Stimulated activated CD4-positive, alpha-beta T cell treated with anti-CD3 and anti-CD28 coated beads, Interleukin-2, amount 100 ng/mL, for 24 hours (primary cell): ENCODE results near the gene ANKRD28.
A peak's percentile ranks its signal among the peaks of the same experiment; 100 is the strongest.

Experiments used
- DNase-seq, 2 donors: peaks; one replicate each; pipeline ENCODE4 v3.0.0-alpha.2; 2020

The ANKRD28 gene

DNA sequence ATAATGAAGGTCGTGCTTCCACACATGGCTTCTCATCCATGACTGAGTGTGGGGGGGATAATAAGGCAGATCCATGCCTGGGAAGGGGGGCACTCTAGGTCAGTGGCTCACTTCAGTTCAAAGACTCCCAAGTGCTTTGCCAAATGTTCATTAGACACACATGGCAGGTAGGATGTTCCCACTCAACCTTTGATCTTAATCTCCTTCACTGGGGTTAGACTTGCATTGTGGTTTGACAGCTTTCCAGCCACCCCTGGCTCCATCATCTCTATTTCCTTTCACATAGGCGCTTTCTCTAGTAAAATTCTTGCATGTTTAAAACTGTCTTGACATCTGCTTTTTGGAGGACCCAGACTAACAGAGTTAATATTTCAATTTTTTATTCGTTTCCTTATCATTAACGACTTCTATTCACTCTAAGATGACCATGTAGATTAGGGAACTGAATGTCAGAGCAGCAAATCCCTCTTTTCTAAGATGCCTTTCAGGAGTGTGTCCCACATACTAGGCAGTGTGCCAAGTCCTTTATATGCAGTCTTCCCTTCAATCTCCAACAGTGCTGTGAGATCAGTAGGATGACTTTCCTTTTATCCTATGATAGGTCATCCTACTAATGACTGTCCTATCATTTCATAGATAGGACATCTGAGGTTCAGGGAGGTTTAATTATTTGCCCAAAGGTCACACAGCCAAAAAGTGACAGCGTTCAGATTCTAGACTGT lies 138.4 kb downstream of the ANKRD28 start:
- DNase-seq, result no peak

DNA sequence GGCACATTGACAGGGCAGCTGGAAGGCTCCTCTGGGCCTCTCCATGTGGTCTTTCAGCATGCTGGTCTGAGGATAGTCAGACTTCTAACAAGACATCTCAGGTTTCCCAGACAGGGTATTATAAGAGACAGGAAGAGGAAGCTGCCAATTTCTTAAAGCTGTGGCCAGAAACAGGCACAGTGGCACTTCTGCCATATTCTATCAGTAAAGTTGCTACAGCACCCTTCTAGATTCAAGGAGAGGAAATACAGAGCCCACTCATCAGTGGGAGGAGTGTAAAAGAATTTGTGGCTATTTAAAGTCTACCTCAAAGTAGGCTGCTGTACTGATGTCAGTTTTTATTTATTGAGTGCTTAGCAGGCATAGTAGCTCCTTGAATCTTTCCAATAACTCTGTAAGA lies 140.8 kb downstream of the ANKRD28 start:
- no peak for DNase-seq

DNA sequence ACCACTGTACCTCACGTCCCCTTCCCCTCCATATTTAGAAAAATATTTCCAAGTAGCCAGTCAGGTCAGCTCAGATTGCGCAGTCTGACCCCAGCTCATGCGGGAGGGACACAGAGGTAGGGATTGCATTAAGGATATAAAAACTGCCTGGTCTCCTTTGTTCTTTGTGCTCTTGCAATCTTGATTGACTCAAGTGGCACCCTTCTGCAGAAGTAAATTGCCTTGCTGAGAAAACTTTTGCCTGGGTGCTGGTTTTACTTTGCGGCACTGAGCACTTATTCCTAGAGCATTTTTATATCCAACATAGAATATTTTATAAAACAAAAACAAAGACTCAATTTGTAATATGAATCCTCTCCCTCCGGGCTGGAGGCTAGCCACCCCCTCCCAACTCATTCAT lies 141.4 kb downstream of the ANKRD28 start:
- DNase-seq, result no peak

DNA sequence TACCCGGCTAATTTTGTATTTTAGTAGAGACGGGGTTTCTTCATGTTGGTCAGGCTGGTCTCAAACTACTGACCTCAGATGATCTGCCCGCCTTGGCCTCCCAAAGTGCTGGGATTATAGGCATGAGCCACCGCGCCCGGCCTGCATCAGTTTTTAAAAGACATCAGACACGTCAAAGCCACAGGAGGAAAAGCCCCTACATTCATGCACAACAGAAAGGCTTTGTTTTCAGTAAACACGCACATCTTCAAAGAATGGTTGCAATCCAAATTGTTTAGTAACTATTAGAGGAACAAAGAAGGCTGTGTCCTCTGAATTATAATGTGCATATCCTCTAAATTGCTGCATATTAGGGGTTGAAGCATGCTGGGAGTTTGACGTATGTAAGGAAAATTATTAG lies 142.9 kb downstream of the ANKRD28 start:
- DNase-seq, result no peak

DNA sequence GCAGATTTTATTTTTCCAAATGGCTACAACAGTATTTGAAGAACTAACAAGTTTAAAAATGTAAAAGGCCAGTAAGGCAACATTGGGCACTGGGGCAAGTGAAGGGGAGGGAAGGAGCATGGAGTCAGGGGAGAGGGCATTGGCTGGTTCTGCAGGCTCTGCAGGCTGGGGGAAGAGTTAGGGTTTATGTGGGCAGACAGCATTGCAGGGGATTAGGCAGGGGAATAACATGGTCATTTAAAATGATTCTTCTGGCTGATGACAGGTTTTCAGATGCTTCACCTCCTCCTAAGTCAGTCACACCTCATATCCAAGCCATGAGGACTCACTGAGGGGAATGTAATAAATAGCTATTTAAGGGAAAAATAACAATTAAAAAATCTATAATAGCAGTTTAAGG lies 143.7 kb downstream of the ANKRD28 start:
- no peak for DNase-seq

DNA sequence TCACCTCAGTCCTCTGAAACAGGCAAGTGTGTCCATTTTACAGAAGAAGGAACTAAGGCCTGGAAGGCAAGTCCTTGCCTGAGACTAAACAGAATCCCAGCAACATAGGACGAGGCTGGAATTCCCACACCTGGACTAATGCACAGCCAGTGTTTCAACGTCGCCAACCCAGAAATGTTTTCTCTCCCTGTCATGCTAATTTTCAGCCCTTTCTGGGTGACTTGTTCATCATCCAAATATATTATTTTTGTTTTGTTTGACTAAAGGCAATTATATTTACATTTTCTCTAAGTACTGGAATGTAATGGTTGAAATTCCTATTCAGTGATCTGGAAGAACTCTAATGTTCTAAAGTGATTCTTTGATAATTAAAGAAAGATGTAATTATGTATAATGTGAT lies 144.5 kb downstream of the ANKRD28 start:
- no peak for DNase-seq

DNA sequence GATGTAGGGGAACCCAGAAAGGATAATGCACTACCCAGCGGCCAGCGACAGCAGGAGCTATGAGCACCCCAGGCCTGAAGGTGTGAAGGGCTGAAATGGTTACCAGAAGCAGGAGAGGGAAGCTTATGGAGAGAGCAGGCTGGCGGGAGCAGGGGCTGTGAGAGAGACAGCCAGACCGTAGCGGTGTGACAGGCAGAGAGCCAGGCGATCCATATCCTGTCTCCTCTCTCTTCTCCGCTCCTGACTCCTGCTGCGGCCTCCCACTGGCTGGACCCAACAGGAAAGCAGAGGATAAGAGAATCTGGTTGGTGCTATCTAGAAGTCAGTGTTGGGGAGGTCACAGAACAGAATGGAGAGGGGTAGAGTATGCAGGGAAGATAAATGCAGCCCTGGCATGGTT lies 146.4 kb downstream of the ANKRD28 start:
- DNase-seq, result no peak

DNA sequence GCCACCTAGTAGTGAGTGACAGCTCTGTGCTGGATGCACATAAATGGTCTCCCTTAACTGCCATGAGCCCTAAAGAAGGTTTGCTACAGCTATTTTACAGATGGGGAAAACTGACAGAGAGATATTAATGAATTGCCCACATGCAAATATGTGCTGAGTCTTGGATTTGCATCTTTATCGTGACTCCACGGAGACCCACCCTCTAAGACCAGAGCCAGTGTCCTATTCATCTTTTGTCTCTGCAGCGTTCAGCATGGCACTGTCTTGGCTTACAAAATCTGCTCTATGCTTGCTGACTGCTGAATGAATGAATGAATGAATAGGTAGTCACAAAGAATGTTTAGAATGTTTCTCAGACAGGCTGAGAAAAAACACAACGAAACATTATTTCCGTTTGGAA lies 147.9 kb downstream of the ANKRD28 start:
- DNase-seq, result no peak

DNA sequence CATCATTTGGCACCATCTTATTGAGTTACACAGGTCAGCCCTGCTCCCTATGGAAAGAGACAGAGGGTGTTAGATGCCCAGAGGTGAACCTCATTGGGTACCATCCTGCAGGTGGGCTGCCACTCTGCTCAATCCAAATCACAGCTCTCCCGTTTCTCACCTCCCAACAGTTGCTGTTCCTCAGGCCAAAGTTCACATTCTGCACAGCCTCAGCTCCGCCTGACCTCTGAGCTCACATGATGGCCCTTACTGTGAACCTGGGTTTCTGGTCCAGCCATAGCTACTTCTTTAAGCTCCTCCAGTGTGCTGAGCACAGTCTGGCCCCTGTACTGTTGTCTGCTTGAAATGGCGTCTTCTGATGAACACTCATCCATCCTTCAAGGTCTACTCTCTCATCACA lies 148.4 kb downstream of the ANKRD28 start:
- no peak for DNase-seq

DNA sequence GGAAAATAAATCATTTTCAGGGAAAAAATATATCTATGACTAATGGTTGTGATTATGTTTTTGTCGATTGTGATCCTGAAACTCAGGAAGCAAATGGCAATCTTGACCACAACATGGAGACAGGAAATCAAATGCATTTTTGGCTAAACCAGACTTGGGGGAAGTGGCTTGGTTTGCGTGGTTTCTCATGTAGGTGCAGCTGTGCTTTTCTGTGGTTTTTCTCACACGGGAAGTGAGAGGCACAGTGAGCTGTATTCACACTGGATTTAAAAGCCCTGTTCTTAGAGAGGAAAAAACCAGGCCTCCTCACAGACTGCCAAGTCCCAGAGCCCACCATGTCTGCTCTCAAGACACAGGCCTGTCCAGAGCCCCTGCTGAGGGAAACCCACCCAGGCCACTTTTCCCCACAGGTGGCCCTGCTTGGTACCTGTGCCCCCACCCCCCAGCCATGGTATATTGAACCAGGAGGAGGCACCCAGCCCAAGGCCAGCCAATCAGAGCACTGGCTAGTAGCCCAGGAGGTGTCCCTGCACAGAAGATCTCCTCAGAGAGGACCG lies 150.1 kb downstream of the ANKRD28 start:
- peak; percentile 47 to 60 for DNase-seq

DNA sequence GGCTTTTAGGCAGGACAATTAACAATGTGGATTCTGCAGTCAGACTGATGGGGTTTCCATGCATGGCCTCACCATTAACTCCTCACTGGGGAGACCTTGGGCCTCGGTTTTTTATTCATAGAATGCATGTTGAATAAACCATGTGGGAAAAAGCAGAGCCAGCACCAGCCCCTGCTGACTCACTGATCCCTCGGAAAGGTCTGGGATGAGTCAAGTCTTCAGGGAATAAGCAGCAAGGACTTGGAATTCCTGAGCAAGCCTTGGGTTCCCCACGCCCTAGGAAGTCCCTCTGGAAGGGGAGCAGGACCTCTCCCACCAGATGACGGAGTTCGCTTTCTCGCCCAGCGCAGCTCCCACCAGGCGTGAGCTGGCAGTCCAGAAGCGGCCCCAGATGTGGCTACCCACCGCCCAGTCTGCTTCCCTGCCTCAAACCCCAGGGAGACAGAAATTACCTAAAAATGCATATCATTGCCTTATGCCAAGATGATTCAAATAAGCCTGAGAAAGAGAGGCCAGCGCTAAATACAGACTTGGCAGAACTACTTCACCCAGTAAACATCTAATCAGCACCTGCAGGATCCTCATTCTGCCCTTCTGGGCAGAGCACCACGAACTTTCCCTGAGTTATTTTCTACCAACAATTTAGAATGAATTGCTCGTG lies 150.8 kb downstream of the ANKRD28 start:
- no peak for DNase-seq

DNA sequence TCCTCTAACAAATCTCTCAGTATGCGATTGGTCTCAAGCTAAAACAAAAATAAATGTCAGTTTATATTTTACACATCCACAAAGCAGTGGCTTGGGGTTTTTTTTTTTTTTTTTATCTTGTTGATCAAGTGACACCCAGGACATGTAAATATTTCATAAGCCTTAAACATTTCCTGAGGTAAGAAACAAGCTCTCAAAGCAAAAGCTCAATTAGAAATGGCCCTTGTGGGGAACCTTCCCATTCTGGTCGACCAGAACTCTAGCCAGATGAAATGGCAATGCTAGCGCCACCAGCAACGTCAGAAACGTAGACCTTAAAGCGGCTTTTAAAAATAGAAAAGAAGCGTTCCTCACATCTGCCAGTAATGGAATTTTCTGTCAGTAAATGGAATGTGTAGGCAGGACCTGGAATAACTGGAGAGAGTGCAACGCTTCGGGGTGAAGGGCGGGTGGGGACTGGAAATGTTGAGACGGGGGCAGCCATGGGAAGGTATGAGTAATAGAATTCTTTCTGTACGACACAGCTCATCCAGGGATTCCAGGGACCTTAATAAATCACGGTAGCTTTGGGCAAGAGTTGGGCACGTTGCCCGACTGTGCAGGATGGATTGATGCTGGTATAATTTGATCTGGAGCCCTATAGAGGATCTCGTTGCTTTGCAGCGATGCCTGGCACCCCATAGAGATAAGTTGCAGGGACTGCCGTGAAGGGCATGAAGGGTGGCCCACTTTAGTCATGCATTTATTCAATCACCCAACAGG lies 151.9 kb downstream of the ANKRD28 start:
- no peak for DNase-seq

DNA sequence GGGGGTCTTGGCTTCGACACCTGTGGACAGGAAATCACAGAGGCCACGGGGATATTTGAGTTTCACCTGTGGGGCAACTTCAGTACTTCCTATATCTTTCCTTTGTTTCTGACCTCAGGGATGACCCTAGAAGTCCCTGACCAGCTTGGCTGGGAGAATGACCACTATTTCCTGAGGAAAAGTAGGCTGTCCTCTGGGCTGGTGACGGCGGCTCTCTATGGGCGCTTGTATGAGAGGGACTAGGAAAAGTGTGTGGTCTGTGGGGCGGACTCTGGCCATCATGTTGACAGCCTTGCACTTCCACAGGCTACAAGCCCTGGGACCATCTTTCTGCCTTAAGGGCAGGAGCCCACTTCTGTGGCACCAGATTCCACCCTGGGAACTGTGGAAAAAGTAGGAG lies 152.5 kb downstream of the ANKRD28 start:
- no peak for DNase-seq

DNA sequence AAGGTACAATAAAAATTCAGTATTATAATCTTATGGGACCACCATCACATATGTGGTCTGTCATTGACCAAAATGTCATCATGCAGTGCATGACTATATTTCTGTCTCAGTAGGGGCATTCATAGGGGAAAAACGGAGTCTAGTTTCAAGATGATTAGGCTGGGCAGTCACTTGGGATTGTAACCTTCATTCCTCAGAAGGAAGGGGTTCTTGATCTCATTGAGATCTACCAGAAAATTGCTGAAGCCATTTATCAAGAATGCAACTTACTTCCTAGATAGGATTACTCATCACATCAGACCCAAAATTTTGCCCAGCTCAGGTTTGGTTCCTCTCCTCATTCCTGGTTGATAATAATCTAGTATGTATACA lies 158.9 kb downstream of the ANKRD28 start:
- DNase-seq, result no peak

DNA sequence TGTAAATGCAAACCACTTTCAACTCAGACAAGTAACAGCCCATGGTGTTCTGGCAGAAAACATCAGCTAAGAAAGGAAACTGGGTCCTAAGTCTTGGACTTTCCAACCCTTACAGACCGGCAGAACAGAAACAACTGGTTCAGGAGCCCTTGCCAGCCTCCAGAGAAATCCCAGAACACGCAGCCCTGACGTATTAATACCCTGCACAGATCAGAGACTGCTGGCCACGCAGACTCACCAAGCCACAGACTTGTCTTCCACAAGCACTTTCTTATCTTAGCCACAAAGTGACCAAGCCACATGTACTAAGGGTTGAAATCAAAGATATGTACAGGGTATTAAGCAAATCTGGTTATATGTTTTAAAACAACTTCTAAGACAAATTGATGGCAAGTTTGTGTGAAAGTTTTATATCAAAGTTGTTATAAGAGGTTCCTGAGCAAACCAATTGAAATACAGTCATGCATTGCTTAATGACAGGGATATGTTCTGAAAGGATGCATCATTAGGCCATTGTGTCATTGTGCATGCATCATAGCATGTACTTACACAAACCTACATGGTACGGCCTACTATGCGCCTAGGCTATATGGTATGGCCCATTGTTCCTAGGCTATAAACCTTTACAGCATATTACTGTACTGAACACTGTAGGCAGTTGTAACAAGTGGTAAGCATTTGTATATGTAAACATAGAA lies 159.4 kb downstream of the ANKRD28 start:
- no peak for DNase-seq

DNA sequence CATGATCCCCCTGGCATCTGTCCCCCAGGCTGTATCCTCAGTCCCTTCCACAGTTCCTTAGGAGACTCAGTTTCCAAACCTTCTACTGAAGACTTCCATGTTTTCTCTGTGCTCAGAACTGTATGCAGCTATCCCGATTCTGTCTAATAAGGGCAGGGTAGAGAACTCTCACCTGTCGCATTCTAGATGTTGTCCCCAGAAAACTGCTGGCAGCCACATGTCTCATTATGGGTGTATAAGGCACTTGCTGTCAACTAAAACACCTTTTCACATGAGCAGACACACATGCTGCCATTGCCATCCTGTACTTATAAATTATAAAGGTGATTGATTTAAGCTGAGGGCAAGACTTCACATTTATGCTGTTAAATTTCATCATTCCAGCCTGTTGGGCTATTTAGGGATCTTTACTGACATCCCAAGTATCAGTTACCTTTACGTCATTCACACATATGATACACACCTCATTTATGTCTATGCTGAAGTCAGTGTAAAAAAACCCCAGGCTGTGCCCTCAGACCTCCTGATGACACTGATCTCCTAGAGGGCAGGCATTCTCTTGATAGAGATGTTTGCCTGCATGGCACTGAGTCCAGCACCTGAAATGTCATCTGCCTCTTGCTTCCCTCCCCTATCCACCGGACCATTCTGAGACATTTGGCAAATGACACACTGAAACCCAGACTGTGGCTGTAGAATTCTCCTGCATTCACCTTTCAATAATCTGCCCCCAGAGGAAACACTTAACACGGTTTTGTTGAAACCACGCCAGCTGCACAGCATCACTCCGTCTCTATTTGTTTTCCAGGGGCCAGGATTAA lies 160.4 kb downstream of the ANKRD28 start:
- DNase-seq, result no peak

DNA sequence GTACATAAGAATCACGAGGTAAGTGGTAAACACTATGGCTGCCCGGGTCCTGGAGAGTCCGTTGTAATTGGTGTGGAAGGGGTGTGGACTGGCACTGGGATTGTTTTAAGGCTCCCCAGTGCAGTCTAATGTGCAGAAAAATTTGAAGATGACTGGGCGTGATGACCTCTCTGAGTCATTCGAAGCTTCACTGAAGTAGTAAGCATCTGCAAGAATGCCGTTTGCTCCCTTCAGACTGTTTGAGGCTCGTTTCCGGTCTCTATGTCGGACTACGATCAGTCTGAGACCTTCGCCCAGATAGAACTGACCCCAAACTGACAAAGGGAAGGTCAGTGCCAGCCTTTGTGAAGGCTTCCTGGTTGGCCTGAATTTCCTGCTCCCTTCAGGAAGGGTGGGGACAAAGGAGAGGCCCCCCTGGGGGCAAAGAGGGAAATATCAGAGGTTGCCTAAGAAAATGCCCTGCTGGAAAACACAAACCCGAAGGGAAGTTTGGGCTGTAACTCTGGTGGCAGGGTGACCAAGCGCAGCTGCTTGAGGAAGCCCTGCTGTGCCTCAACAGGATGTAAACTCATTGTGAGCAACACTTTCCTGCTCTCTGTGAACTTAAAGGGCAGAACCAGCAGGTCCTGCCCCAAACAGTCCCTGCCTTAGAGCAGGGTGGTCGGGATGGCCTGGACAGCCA lies 161.6 kb downstream of the ANKRD28 start:
- DNase-seq, result peak in 1 of 2 donors; percentile 38

DNA sequence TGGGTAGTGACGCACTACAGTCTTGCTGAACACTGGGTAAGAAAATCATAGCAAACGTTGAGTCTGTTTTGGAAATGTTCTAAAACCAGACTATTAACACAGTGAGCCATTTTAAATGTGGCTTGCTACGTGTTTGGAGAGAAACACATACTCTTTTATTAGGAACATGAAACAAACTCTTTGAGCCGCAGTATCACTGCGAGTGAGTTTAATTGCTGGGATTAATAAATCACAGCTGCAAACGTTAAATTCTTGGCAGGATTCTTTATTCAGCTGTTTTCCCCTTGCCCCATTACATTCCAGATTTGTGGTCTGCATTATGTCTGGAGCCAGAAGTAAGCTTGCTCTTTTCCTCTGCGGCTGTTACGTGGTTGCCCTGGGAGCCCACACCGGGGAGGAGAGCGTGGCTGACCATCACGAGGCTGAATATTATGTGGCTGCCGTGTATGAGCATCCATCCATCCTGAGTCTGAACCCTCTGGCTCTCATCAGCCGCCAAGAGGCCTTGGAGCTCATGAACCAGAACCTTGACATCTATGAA lies 162.6 kb downstream of the ANKRD28 start:
- DNase-seq, result no peak

DNA sequence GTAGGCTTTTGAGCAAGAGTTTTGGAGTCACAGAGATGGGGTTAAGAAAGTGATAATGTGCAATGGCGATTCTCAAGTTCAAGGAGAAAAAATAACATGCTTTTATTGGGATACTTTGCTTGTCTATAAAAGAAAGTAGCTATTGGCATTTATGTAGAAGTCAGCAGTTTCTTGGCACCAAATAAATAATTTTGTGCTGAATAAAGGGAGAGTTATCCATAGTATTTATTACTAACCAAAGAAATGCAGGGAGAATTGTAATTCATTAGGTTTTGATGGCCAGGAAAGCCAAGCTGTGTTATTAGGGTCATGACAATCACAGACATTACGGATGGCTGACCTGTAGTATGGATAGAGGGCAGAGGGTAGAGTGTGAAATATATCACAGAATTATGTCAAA lies 163.1 kb downstream of the ANKRD28 start:
- DNase-seq, result no peak

DNA sequence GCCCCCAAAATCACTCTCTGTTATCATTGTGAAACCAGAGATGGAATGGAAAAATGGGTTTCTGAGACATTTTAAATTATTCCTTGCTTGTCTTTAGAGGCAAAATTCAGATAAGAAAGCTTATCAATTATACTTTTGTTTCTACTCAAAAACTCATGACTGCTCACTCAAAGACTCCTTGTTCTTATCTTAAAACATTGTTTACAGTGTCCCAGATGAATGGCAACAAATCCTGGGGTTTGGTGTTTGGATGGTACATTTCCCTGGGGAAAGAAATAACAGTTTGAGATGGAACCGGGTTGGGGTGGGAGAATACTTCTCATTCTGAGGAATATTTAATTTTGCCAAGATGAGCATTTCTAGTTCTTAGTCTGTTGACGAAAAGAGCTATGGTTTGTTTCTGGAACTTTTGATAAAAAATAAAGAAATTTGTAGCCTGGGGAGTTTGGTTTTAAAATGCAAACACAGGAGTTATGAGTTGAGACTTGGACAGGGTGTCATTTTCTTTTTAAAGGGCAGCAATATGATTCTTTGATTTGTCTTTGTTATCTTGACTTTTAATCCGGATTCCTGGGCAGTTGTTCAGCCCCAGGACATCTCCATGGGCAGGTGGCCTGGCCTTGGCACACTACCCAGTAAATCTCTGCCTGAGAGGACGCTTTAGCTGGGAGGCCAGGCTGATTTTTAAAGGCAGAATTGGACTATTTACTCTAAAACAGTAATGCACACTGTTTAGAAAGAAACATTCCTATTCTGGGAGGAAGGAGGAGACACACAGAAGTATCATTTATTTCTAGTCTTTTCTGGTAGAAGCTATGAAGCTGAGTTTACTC lies 163.8 kb downstream of the ANKRD28 start:
- DNase-seq, result no peak
